ENCODE measurements around the gene ZDHHC5. TPM values are rescaled to one million over a fixed set of nuclear protein-coding genes. Genes with fewer than 3 reads are reported as not detected.
A peak's percentile ranks its signal among the peaks of the same experiment; 100 is the strongest.

Gene ZDHHC5
- total RNA-seq, 1 donor from 2014 or later = 56.7 TPM

DNA sequence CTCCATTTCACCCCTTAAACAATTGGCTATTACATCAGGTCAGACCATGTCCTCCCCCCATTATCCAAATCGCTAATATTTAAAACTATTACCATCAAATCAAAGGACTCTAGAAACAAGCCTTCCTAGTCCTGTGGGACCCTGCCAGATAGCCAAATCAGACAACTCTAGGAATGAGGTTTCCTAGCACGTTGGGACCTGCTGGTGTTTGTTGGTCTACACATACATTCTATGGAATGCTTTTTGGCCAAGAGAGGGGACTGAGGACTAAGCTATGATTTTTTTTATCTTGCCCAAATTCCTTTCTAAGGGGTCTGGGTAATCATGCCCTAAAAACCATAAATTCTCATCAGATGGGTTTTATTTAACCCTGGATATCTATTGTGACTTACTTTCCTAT, 59.3 kb downstream of the ZDHHC5 start:
- Mint-ChIP-seq H3K9me3 (no peaks in the 10 kb centered on the region), H3K4me3 (no peak overlapping the region), H3K4me1 (ENCODE audit: unreplicated experiment) (no peaks in the 10 kb centered on the region), H3K27me3 (no peaks in the 10 kb centered on the region), H3K27ac (no peak overlapping the region), H3K36me3 (no peaks in the 10 kb centered on the region)
- no peak for DNase-seq (ENCODE audit: extremely low spot score, unreplicated experiment)
- TF ChIP-seq, protein P1, sequence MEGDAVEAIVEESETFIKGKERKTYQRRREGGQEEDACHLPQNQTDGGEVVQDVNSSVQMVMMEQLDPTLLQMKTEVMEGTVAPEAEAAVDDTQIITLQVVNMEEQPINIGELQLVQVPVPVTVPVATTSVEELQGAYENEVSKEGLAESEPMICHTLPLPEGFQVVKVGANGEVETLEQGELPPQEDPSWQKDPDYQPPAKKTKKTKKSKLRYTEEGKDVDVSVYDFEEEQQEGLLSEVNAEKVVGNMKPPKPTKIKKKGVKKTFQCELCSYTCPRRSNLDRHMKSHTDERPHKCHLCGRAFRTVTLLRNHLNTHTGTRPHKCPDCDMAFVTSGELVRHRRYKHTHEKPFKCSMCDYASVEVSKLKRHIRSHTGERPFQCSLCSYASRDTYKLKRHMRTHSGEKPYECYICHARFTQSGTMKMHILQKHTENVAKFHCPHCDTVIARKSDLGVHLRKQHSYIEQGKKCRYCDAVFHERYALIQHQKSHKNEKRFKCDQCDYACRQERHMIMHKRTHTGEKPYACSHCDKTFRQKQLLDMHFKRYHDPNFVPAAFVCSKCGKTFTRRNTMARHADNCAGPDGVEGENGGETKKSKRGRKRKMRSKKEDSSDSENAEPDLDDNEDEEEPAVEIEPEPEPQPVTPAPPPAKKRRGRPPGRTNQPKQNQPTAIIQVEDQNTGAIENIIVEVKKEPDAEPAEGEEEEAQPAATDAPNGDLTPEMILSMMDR (conservative IDR thresholded peaks at IDR 0.05) = no peak

DNA sequence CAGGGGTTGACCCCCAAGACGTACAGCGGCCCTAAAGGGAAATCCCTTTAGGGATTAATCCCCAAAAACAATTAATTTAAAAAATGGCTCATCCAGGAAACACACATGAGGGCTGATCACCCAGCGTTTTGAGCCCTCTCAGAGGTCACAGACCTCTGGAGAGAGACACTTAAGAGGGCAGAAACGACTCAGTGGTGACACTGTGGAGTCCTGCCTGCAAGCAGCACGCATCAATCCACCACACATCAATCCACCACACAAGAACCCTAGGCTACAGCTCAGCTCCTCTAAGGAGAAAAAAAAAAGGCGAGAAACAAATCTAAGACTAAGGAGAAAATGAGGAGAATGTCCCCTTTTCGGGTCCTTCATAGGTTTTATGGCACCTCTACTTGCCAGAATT, 60.9 kb downstream of the ZDHHC5 start:
- Mint-ChIP-seq H3K4me1 (ENCODE audit: unreplicated experiment) (no peaks in the 10 kb centered on the region), H3K27ac (peak overlapping the region; percentile 13), H3K9me3 (no peaks in the 10 kb centered on the region), H3K36me3 (no peaks in the 10 kb centered on the region), H3K27me3 (no peaks in the 10 kb centered on the region), H3K4me3 (no peak overlapping the region)
- no peak for DNase-seq (ENCODE audit: extremely low spot score, unreplicated experiment)
- TF ChIP-seq, protein P1 (conservative IDR thresholded peaks at IDR 0.05) = no peak

DNA sequence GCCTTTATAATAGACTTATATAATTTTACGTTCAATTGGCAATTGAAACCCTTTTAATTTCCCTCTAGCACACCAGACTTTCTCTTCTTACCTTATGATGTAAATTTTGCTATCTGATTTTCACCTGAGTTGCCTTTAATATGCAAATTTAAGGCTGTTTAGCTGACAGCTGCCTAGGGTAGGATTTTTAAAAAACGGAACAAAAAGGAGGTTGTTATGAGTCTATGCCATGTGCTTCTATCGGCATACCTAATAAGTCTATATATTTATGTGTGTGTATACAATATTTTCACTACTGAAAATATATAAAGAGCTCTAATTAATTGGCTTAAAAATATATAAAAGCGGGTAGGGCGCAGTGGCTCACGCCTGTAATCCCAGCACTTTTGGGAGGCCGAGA, 61.6 kb downstream of the ZDHHC5 start:
- TF ChIP-seq, protein P1 (conservative IDR thresholded peaks at IDR 0.05) = no peak
- no peak overlapping the region for H3K27ac Mint-ChIP-seq
- no peaks in the 10 kb centered on the region for H3K4me1 Mint-ChIP-seq (ENCODE audit: unreplicated experiment)
- no peak for DNase-seq (ENCODE audit: extremely low spot score, unreplicated experiment)
- H3K27me3 Mint-ChIP-seq = no peaks in the 10 kb centered on the region
- no peaks in the 10 kb centered on the region for H3K9me3 Mint-ChIP-seq
- H3K36me3 Mint-ChIP-seq = no peaks in the 10 kb centered on the region
- H3K4me3 Mint-ChIP-seq = no peak overlapping the region

DNA sequence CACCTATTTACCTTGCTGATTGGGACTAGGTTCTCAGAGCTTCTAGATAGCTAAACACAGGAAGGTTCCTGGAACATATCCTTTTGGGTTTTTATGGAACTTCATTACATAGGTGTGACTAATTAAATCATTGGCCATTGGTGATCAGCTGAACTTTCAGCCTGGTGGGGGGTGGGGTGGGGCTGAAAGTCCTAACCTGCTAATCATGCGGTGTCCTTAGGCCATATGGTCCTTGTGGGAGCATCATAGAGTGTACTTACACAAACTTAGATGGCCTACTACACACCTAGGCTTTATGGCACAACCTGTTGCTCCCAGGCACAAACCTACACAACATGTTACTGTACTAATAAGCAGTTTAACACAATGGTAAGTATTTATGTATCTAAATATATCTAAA, 64.7 kb downstream of the ZDHHC5 start:
- peaks cover 9% of the 10 kb centered on the region for H3K36me3 Mint-ChIP-seq
- no peak overlapping the region for H3K27ac Mint-ChIP-seq
- DNase-seq (ENCODE audit: extremely low spot score, unreplicated experiment) = no peak
- H3K4me3 Mint-ChIP-seq = no peak overlapping the region
- TF ChIP-seq, protein P1 (conservative IDR thresholded peaks at IDR 0.05) = no peak
- H3K27me3 Mint-ChIP-seq = no peaks in the 10 kb centered on the region
- no peaks in the 10 kb centered on the region for H3K4me1 Mint-ChIP-seq (ENCODE audit: unreplicated experiment)
- H3K9me3 Mint-ChIP-seq = no peaks in the 10 kb centered on the region

DNA sequence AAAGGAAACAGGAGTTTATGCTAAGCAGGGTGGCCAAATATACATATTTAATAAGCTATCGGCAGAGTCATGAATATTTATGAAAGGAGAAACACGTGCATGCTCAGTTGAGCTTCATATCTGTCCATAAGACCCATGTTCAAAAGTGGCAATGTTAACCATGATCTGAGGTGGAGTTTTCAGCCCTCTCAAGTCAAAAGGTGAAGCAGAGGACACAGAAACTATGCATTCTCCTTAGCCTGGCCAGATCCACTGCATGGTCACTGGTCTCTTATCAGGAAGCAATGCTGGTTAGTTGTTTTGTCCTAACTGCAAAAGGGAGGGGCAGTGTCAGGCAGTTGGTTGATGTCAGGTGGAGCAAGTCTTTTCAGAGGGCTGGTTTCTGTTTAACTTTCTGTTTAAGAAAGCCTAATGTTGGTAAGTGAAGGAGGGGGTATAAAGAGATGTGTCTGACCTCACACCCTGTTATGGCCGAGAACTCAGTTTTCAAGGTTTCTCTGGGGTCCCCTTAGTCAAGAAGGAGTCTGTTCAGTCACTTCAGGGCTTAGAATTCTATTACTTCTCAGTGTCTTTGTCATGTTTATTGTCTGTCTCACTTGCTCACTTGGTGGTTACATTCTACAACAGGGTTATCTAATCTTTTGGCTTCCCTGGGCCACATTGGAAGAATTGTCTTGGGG, 67.8 kb downstream of the ZDHHC5 start:
- Mint-ChIP-seq H3K36me3 (peaks cover 18% of the 10 kb centered on the region), H3K27ac (peak overlapping the region; percentile 80), H3K4me3 (peak overlapping the region; percentile 10), H3K9me3 (no peaks in the 10 kb centered on the region), H3K27me3 (no peaks in the 10 kb centered on the region), H3K4me1 (ENCODE audit: unreplicated experiment) (no peaks in the 10 kb centered on the region)
- no peak for DNase-seq (ENCODE audit: extremely low spot score, unreplicated experiment)
- TF ChIP-seq, protein P1 (conservative IDR thresholded peaks at IDR 0.05) = no peak
